LNCaP clone FGC (cell line): ENCODE results near the gene KIFC3.
"Not testable (repeated sequence)": the region's sequence is repeated elsewhere in the genome, so short reads cannot be mapped to it uniquely, and the experiment has no call there.

Experiments used
- DNase-seq: peaks from one replicate; pipeline ENCODE4 v3.0.0-alpha.2; 2011; ENCODE audit warnings: low read depth
- H3K4me3 ChIP-seq: 2 replicates; pipeline ENCODE4 v1.5.1; 2011; ENCODE audit warnings: mild to moderate bottlenecking, low read depth, low read length, control low read depth
- TF ChIP-seq, protein P1 (sequence below): IDR thresholded peaks from 2 replicates; pipeline ENCODE4 v1.5.1; 2012; ENCODE audit warnings: mild to moderate bottlenecking; ENCODE audit not compliant: control insufficient read depth, insufficient read depth; ENCODE audit errors: extremely low read depth

The KIFC3 gene

DNA sequence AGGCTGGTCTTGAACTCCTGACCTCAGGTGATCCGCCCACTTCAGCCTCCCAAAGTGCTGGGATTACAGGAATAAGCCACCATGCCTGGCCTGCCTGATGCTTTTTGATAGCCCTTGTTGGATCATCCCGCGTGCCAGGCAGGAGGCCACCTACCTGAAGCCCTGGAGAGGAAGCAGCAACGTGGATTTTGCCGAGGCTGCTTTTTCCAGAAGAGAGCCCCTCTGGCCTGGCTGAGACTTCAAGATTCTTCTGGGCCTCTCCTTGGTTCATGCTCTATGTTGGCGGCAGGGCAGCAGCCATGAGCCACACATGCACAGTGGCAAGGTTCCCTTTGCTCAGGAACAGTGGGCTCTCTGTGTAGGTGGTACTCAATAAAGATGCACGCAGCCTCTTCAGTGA lies 55.2 kb downstream of the KIFC3 start:
- DNase-seq, result no peak
- TF ChIP-seq, protein P1, sequence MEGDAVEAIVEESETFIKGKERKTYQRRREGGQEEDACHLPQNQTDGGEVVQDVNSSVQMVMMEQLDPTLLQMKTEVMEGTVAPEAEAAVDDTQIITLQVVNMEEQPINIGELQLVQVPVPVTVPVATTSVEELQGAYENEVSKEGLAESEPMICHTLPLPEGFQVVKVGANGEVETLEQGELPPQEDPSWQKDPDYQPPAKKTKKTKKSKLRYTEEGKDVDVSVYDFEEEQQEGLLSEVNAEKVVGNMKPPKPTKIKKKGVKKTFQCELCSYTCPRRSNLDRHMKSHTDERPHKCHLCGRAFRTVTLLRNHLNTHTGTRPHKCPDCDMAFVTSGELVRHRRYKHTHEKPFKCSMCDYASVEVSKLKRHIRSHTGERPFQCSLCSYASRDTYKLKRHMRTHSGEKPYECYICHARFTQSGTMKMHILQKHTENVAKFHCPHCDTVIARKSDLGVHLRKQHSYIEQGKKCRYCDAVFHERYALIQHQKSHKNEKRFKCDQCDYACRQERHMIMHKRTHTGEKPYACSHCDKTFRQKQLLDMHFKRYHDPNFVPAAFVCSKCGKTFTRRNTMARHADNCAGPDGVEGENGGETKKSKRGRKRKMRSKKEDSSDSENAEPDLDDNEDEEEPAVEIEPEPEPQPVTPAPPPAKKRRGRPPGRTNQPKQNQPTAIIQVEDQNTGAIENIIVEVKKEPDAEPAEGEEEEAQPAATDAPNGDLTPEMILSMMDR, result no peak

GRCh38 chr16:57746316-57746715 lies 56.0 kb downstream of the KIFC3 start:
- not testable (repeated sequence) for DNase-seq

More for the DNA sequence above, 55.2 kb downstream of the KIFC3 start:
- no peak overlapping the region for H3K4me3 ChIP-seq

DNA sequence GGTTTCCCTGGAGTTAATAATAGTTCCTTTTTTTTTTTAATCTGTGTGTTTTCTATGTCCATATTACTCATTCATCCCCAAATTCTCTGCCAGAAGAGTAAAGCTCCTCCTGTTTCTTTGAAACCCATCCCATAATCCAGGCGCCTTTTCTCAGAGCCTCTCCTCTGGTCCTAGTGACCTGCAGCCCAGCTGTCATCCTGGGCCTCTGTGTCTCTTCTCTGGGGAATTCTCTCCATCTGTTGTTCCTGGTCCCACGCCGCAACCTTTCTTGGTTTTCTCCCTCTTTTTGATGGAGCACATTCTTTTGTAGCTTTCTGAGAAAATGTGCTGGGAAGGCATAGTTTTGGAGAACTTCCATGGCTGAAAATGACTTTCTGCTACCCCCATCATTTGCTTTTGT lies 56.5 kb downstream of the KIFC3 start:
- no peak overlapping the region for H3K4me3 ChIP-seq
- TF ChIP-seq, protein P1, result no peak
- no peak for DNase-seq

More at GRCh38 chr16:57746316-57746715, 56.0 kb downstream of the KIFC3 start:
- H3K4me3 ChIP-seq, result not testable (repeated sequence)

DNA sequence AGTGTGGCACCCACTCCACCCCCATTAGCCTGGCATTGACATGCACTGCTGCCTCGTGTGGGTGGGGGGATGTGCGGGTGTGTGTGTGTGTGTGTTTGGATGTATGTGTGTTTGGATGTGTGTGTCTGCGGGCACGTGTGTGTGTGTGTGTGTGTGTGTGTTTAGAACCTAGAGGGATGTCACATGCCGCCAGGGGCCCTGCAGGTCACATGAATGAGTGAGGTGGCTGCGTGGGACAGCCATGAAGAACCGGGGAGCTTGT lies 57.7 kb downstream of the KIFC3 start:
- TF ChIP-seq, protein P1, result no peak
- H3K4me3 ChIP-seq, result no peak overlapping the region
- no peak for DNase-seq

GRCh38 chr16:57743886-57744641 lies 58.2 kb downstream of the KIFC3 start:
- TF ChIP-seq, protein P1, result no peak
- H3K4me3 ChIP-seq, result no peak overlapping the region
- no peak for DNase-seq

DNA sequence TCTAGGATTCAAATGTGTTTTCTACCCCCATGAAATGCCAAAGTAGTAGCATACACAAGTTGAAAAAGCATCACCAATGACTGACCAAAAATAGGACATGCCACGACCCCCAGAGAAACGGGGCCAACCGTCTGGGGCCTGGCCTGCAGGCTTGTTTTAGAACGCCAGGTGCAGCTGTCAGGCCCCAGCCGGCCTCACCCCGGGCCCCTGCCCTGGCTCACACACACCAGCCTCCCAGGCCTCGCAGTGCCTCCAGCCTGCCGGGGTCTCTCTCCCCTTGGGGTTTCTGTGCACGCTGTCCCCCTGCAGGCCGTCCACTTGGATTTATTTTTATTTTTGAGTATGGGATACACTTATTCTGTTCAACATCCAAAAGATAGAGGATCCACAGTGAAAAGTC lies 58.8 kb downstream of the KIFC3 start:
- H3K4me3 ChIP-seq, result no peak overlapping the region
- TF ChIP-seq, protein P1, result no peak
- no peak for DNase-seq

GRCh38 chr16:57742543-57742942 lies 59.7 kb downstream of the KIFC3 start:
- H3K4me3 ChIP-seq, result no peak overlapping the region
- TF ChIP-seq, protein P1, result no peak
- DNase-seq, result no peak
